Colonic mucosa (tissue), 4 donors: ENCODE measurements around the gene TARM1. TPM values are rescaled to one million over a fixed set of nuclear protein-coding genes. Genes with fewer than 3 reads are reported as not detected.

Experiments
- DNase-seq: peaks from one replicate; pipeline ENCODE4 v3.0.0-alpha.2; 2020
- H3K27ac ChIP-seq: fragments of 200-600 bp; one replicate; pipeline ENCODE4 v1.8.0; 2021
- H3K27me3 ChIP-seq: fragments of 200-600 bp; one replicate; pipeline ENCODE4 v1.8.0; 2021
- H3K36me3 ChIP-seq: fragments of 200-600 bp; one replicate; pipeline ENCODE4 v1.8.0; 2021
- H3K4me1 ChIP-seq: fragments of 200-600 bp; one replicate; pipeline ENCODE4 v1.8.0; 2021; ENCODE audit warnings: mild to moderate bottlenecking
- H3K4me3 ChIP-seq: fragments of 200-600 bp; one replicate; pipeline ENCODE4 v1.8.0; 2021
- H3K9ac ChIP-seq, 2 donors: one replicate each; pipeline ENCODE4 v1.7.0; 2013; ENCODE audit warnings: control low read depth in 2 of 2, low read depth in 2 of 2, low read length in 2 of 2
- H3K9me3 ChIP-seq: fragments of 200-600 bp; one replicate; pipeline ENCODE4 v1.8.0; 2021
- CTCF ChIP-seq: fragments of 200-600 bp; IDR thresholded peaks from one replicate; pipeline ENCODE4 v1.8.0; 2022; ENCODE audit warnings: antibody characterized with exemption, mild to moderate bottlenecking
- intact Hi-C: fragments of 100-400 bp; cut with DNase I; formaldehyde crosslinking; loops from one replicate; pipeline ENCODE4 v1.14.1; 2022
- total RNA-seq, 2 donors: library from RNA; stranded (reverse); fragmentation: NEBNext Ultra II Directional in 1 of 2; extraction: Animal tissue kit (Norgen Biotek cat#: 25700) in 1 of 2; gene quantifications; one replicate each; pipeline ENCODE4 v1.2.1, GENCODE V29; 2021
- donor health status: healthy.
- donor health status: DM: no; HTN: no; CAD: no.
- donor health status: DM: no; HTN: no; CAD: no.

The TARM1 gene
- total RNA-seq, 2 donors from 2014 or later = not detected

GRCh38 chr19:54021932-54022331 is 59.2 kb downstream of the TARM1 start:
- no peaks in the 10 kb centered on the region for H3K4me1 ChIP-seq
- no peak for TF ChIP-seq CTCF
- no peak overlapping the region for H3K9ac ChIP-seq
- H3K4me3 ChIP-seq = no peak overlapping the region
- H3K9me3 ChIP-seq = no peaks in the 10 kb centered on the region
- DNase-seq = no peak
- intact Hi-C loops = loop anchor here (5.0 to 10.0 kb wide), 3 partner anchors 115 to 217 kb away; partner anchors contain the start of gene CACNG7
- H3K27ac ChIP-seq = no peak overlapping the region
- no peaks in the 10 kb centered on the region for H3K27me3 ChIP-seq
- no peaks in the 10 kb centered on the region for H3K36me3 ChIP-seq

GRCh38 chr19:54021363-54021762 is 59.8 kb downstream of the TARM1 start:
- intact Hi-C loops = loop anchor here (5.0 to 10.0 kb wide), 3 partner anchors 114 to 217 kb away; partner anchors contain the start of gene CACNG7
- no peaks in the 10 kb centered on the region for H3K9me3 ChIP-seq
- no peaks in the 10 kb centered on the region for H3K27me3 ChIP-seq
- H3K9ac ChIP-seq = no peak overlapping the region
- no peak overlapping the region for H3K27ac ChIP-seq
- no peaks in the 10 kb centered on the region for H3K4me1 ChIP-seq
- H3K36me3 ChIP-seq = no peaks in the 10 kb centered on the region
- TF ChIP-seq CTCF = no peak
- no peak for DNase-seq
- H3K4me3 ChIP-seq = no peak overlapping the region

Other genes starting within 250 kb of the TARM1 start
- 100 to 1,000 TPM in 1 of 2 donors, 10 to 100 TPM in 1; 80.5 to 110 TPM for gene MYADM, start 213.5 kb downstream of the TARM1 start, total RNA-seq
- under 1 TPM; 0.08 to 0.22 TPM for gene PRKCG, start 199.2 kb downstream of the TARM1 start, total RNA-seq
- under 1 TPM in 1 of 2 donors, not detected in 1; 0.16 TPM for gene CACNG7, start 172.1 kb downstream of the TARM1 start, total RNA-seq
- under 1 TPM; 0.02 to 0.03 TPM for gene CACNG8, start 118.4 kb downstream of the TARM1 start, total RNA-seq
- gene CACNG6, start 89.7 kb downstream of the TARM1 start, total RNA-seq = not detected
- not detected for gene VSTM1, start 17.5 kb downstream of the TARM1 start, total RNA-seq
- 1 to 10 TPM in 1 of 2 donors, under 1 TPM in 1; 0.57 to 1.6 TPM for gene OSCAR, start 19.4 kb upstream of the TARM1 start, total RNA-seq
- gene NDUFA3, start 21.5 kb upstream of the TARM1 start, total RNA-seq = 100 to 1,000 TPM; 138 to 188 TPM
- gene TFPT, start 34.3 kb upstream of the TARM1 start, total RNA-seq = 10 to 100 TPM; 15.9 to 17.2 TPM
- gene PRPF31, start 34.4 kb upstream of the TARM1 start, total RNA-seq = 10 to 100 TPM; 39.5 to 65.6 TPM
- gene CNOT3, start 56.4 kb upstream of the TARM1 start, total RNA-seq = 10 to 100 TPM; 38.4 to 57.3 TPM
- 1 to 10 TPM; 6.2 to 8.1 TPM for gene LENG1, start 78.4 kb upstream of the TARM1 start, total RNA-seq
- 100 to 1,000 TPM in 1 of 2 donors, 10 to 100 TPM in 1; 80.9 to 165 TPM for gene TMC4, start 91.8 kb upstream of the TARM1 start, total RNA-seq
- gene MBOAT7, start 108.2 kb upstream of the TARM1 start, total RNA-seq = 100 to 1,000 TPM; 122 to 142 TPM
- gene TSEN34, start 109.9 kb upstream of the TARM1 start, total RNA-seq = 10 to 100 TPM; 47.9 to 52.7 TPM
- 1,000 to 10,000 TPM; 1,149 to 1,300 TPM for gene RPS9, start 119.5 kb upstream of the TARM1 start, total RNA-seq
- 1 to 10 TPM in 1 of 2 donors, under 1 TPM in 1; 0.44 to 4.1 TPM for gene LILRB3, start 141.6 kb upstream of the TARM1 start, total RNA-seq
- 1 to 10 TPM in 1 of 2 donors, under 1 TPM in 1; 0.54 to 2.3 TPM for gene LILRA6, start 161.4 kb upstream of the TARM1 start, total RNA-seq
- gene LILRB5, start 175.9 kb upstream of the TARM1 start, total RNA-seq = 1 to 10 TPM; 2.2 to 8.6 TPM
- gene LILRB2, start 199.7 kb upstream of the TARM1 start, total RNA-seq = 1 to 10 TPM; 1.3 to 5.3 TPM
- gene LILRA5, start 231.8 kb upstream of the TARM1 start, total RNA-seq = 1 to 10 TPM in 1 of 2 donors, under 1 TPM in 1; 0.42 to 2.7 TPM